ENCODE data around the gene MEX3B.

MEX3B gene

DNA sequence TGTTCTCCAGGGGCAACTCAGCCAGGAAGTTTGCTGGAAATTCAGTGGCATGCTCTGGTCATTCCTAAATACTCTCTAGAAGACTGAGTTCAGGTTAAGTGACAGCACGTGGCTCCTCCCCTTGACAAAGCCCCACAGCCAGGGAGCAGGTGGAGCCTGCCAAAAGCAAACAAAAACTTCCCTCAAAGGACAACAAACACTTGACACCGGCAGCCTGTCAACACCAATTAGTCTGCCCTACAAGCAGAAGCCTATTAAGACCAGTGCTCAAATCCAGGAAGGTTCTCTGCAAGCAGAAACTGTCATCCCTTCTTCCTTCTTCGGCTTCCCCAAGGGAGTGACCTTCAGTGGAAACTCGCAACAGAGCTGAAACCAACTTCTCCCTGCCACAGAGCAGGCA, 5.0 kb downstream of the MEX3B start (continued):
- TF ChIP-seq, protein P1, sequence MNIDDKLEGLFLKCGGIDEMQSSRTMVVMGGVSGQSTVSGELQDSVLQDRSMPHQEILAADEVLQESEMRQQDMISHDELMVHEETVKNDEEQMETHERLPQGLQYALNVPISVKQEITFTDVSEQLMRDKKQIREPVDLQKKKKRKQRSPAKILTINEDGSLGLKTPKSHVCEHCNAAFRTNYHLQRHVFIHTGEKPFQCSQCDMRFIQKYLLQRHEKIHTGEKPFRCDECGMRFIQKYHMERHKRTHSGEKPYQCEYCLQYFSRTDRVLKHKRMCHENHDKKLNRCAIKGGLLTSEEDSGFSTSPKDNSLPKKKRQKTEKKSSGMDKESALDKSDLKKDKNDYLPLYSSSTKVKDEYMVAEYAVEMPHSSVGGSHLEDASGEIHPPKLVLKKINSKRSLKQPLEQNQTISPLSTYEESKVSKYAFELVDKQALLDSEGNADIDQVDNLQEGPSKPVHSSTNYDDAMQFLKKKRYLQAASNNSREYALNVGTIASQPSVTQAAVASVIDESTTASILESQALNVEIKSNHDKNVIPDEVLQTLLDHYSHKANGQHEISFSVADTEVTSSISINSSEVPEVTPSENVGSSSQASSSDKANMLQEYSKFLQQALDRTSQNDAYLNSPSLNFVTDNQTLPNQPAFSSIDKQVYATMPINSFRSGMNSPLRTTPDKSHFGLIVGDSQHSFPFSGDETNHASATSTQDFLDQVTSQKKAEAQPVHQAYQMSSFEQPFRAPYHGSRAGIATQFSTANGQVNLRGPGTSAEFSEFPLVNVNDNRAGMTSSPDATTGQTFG (tag by site-specific recombination; IDR thresholded peaks at IDR 0.05; ENCODE audit: borderline replicate concordance), result no peak
- TF ChIP-seq ZNF211 (tag by site-specific recombination; IDR thresholded peaks at IDR 0.05; ENCODE audit: low read depth), result no peak
- TF ChIP-seq ZNF169 (tag by site-specific recombination; IDR thresholded peaks at IDR 0.05), result no peak
- TF ChIP-seq OVOL3 (tag by site-specific recombination; IDR thresholded peaks at IDR 0.05), result peak; percentile 77; the same call in 1 of the 2 replicates
- peak; percentile 69 for TF ChIP-seq GLIS1 (tag by site-specific recombination; IDR thresholded peaks at IDR 0.05)
- no peak for TF ChIP-seq ZBTB7A (tag by site-specific recombination; IDR thresholded peaks at IDR 0.05; ENCODE audit: low read depth)
- no peak for TF ChIP-seq ZNF549 (tag by site-specific recombination; IDR thresholded peaks at IDR 0.05)
- TF ChIP-seq ZNF596 (tag by site-specific recombination; IDR thresholded peaks at IDR 0.05), result no peak
- no peak for TF ChIP-seq YY2 (tag by site-specific recombination; IDR thresholded peaks at IDR 0.05)
- peak; percentile 64; the same call in 1 of the 2 replicates for TF ChIP-seq GLI2 (tag by site-specific recombination; IDR thresholded peaks at IDR 0.05; ENCODE audit: borderline replicate concordance, low read depth)
- TF ChIP-seq, protein P2, sequence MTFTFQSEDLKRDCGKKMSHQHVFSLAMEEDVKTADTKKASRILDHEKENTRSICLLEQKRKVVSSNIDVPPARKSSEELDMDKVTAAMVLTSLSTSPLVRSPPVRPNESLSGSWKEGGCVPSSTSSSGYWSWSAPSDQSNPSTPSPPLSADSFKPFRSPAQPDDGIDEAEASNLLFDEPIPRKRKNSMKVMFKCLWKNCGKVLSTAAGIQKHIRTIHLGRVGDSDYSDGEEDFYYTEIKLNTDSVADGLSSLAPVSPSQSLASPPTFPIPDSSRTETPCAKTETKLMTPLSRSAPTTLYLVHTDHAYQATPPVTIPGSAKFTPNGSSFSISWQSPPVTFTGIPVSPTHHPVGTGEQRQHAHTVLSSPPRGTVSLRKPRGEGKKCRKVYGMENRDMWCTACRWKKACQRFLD (tag by site-specific recombination; IDR thresholded peaks at IDR 0.05), result no peak
- no peak for TF ChIP-seq ZNF112 (tag by site-specific recombination; IDR thresholded peaks at IDR 0.05)
- peak; percentile 93 for TF ChIP-seq ZBTB17 (tag by site-specific recombination; IDR thresholded peaks at IDR 0.05)
- TF ChIP-seq, protein P3, sequence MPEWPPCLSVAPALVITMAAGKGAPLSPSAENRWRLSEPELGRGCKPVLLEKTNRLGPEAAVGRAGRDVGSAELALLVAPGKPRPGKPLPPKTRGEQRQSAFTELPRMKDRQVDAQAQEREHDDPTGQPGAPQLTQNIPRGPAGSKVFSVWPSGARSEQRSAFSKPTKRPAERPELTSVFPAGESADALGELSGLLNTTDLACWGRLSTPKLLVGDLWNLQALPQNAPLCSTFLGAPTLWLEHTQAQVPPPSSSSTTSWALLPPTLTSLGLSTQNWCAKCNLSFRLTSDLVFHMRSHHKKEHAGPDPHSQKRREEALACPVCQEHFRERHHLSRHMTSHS (tag by site-specific recombination; IDR thresholded peaks at IDR 0.05), result 0 out of 2 replicates have a peak, but pooled peaks have one; percentile 67
- TF ChIP-seq ZNF521 (tag by site-specific recombination; IDR thresholded peaks at IDR 0.05), result no peak
- no peak for TF ChIP-seq ZNF221 (tag by site-specific recombination; IDR thresholded peaks at IDR 0.05; ENCODE audit: borderline replicate concordance)
- TF ChIP-seq, protein P4, sequence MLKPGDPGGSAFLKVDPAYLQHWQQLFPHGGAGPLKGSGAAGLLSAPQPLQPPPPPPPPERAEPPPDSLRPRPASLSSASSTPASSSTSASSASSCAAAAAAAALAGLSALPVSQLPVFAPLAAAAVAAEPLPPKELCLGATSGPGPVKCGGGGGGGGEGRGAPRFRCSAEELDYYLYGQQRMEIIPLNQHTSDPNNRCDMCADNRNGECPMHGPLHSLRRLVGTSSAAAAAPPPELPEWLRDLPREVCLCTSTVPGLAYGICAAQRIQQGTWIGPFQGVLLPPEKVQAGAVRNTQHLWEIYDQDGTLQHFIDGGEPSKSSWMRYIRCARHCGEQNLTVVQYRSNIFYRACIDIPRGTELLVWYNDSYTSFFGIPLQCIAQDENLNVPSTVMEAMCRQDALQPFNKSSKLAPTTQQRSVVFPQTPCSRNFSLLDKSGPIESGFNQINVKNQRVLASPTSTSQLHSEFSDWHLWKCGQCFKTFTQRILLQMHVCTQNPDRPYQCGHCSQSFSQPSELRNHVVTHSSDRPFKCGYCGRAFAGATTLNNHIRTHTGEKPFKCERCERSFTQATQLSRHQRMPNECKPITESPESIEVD (tag by site-specific recombination; IDR thresholded peaks at IDR 0.05), result peak; percentile 87
- TF ChIP-seq ZNF133 (tag by site-specific recombination; IDR thresholded peaks at IDR 0.05), result no peak
- TF ChIP-seq, protein P5, sequence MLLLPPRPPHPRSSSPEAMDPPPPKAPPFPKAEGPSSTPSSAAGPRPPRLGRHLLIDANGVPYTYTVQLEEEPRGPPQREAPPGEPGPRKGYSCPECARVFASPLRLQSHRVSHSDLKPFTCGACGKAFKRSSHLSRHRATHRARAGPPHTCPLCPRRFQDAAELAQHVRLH (tag by site-specific recombination; IDR thresholded peaks at IDR 0.05), result no peak
- TF ChIP-seq OSR2 (tag by site-specific recombination; IDR thresholded peaks at IDR 0.05), result peak; percentile 99

DNA sequence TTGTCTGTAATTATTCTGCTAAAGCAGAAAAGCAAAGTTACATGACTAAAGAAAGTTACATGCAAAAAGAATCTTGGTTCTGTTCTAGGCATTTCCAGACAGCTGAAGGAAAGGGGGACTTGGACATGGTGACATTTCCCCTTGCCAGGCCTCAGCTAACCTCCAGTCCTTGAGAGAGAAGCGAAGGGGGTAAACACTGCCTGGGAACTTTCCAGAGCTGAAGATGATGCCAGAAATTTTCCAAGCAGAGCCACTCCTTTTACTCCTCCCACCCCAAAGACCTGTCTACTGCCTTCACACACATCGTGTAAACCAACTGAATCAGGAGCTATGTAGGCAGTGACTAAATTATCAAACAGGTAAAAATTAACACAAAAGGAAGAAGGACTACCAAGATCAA, 5.4 kb downstream of the MEX3B start:
- H3K9me3 ChIP-seq (ENCODE audit: control insufficient read depth, insufficient read depth, low read depth, low read length), result no peaks in the 10 kb centered on the region
- POLR2A ChIA-PET, result no interaction called here
- peaks cover 32% of the 10 kb centered on the region for H3K4me1 ChIP-seq (ENCODE audit: control insufficient read depth, insufficient read depth, low read length)
- no peak overlapping the region for H3K4me3 ChIP-seq (ENCODE audit: low read depth, low read length)
- H3K36me3 ChIP-seq (ENCODE audit: control insufficient read depth in 2 of 2, insufficient read depth in 1 of 2, low read length in 2 of 2), result peaks cover 17 to 18% of the 10 kb centered on the region in 2 experiments
- CTCF ChIA-PET, result interaction anchor here (0.6 to 1.4 kb wide), 2 partner anchors 11 to 67 kb away, joined by 4 to 5 read pairs; no protein-coding TSS in a partner anchor
- TF ChIP-seq ZNF146 (tag by site-specific recombination; IDR thresholded peaks at IDR 0.05) (no peak), ZNF37A (tag by site-specific recombination; IDR thresholded peaks at IDR 0.05) (no peak), KLF8 (tag by site-specific recombination; IDR thresholded peaks at IDR 0.05) (no peak), ZBTB7A (tag by site-specific recombination; IDR thresholded peaks at IDR 0.05; ENCODE audit: low read depth) (no peak)
- H3K27ac ChIP-seq (ENCODE audit: extremely low read depth, low read depth, low read length), result no peak overlapping the region

Measured in HEK293 (cell line).